Heart left ventricle (tissue), 16 donors: ENCODE results near the gene CNNM3. TPM values are rescaled to one million over a fixed set of nuclear protein-coding genes. Genes with fewer than 3 reads are reported as not detected.

Source experiments
- ATAC-seq, 4 donors: fragments of 200-7000 bp; cut with Tn5 transposase; one replicate each; pipeline ENCODE4 v1.9.1; 2020 to 2022; ENCODE audit warnings: moderate library complexity in 4 of 4, mild to moderate bottlenecking in 3 of 4, moderate number of reproducible peaks in 1 of 4
- DNase-seq, 5 donors: peaks; one replicate each; pipeline ENCODE4 v3.0.0-alpha.2; 2020
- H3K27ac ChIP-seq, 12 donors: fragments of 200-600 bp; sonication (generic) in 4 of 12; one replicate each; pipeline versions ENCODE4 v1.5.0 to v1.8.0; 2016 to 2022; ENCODE audit warnings: mild to moderate bottlenecking in 2 of 12
- H3K27me3 ChIP-seq, 9 donors: fragments of 200-600 bp; sonication (generic) in 2 of 9; one replicate each; pipeline versions ENCODE4 v1.5.1 to v1.8.0; 2016 to 2022; ENCODE audit warnings: mild to moderate bottlenecking in 3 of 9
- H3K36me3 ChIP-seq, 9 donors: fragments of 200-600 bp; sonication (generic) in 2 of 9; one replicate each; pipeline versions ENCODE4 v1.5.0 to v1.8.0; 2018 to 2022; ENCODE audit warnings: mild to moderate bottlenecking in 2 of 9
- H3K4me1 ChIP-seq, 12 donors: fragments of 200-600 bp; sonication (generic) in 4 of 12; one replicate each; pipeline versions ENCODE4 v1.5.0 to v1.8.0; 2016 to 2022; ENCODE audit warnings: mild to moderate bottlenecking in 3 of 12
- H3K4me3 ChIP-seq, 12 donors: fragments of 200-600 bp; sonication (generic) in 4 of 12; one replicate each; pipeline versions ENCODE4 v1.5.0 to v1.8.0; 2017 to 2022; ENCODE audit warnings: mild to moderate bottlenecking in 9 of 12, moderate library complexity in 4 of 12
- H3K9me3 ChIP-seq, 12 donors: fragments of 200-600 bp; sonication (generic) in 4 of 12; one replicate each; pipeline versions ENCODE4 v1.5.0 to v1.8.0; 2016 to 2022; ENCODE audit warnings: mild to moderate bottlenecking in 1 of 12
- POLR2A ChIP-seq, 2 donors: fragments of 450-650 bp; IDR thresholded peaks; one replicate each; pipeline ENCODE4 v1.6.1; 2017; ENCODE audit warnings: antibody characterized with exemption in 2 of 2, mild to moderate bottlenecking in 2 of 2, moderate library complexity in 2 of 2
- WGBS, 4 donors: extraction: QIAGEN DNeasy Blood & Tissue Kit in 2 of 4; methylation state at CpG; one replicate each; pipeline versions ENCODE4 v1.1.5 to v1.1.7; 2013 to 2018; 5-methylcytosine and 5-hydroxymethylcytosine counted together
- intact Hi-C, 10 donors: fragments of 100-400 bp; cut with DNase I; formaldehyde crosslinking; loops; one replicate each; pipeline versions ENCODE4 v1.11.1 to v1.14.2; 2022
- polyA plus RNA-seq, 2 donors: library from polyadenylated mRNA; stranded (reverse); fragments of 200-250 nt; gene quantifications; one replicate each; pipeline ENCODE4 v1.2.3, GENCODE V29; 2013
- total RNA-seq, 9 donors: library from RNA; depleted of rRNA in 2 of 9; stranded (reverse); fragments of >200 nt in 2 of 9; fragmentation: NEBNext Ultra II Directional in 3 of 9; extraction: Animal tissue kit (Norgen Biotek cat#: 25700) in 3 of 9; gene quantifications; one replicate each; pipeline versions ENCODE4 v1.1.0 to v1.2.4, GENCODE V29; 2016 to 2023
- TF ChIP-seq, protein P1 (sequence below), 12 donors: fragments of 200-600 bp; sonication (generic) in 4 of 12; IDR thresholded peaks; one replicate each; pipeline versions ENCODE4 v1.5.0 to v1.8.0; 2018 to 2022; ENCODE audit warnings: antibody characterized with exemption in 12 of 12, mild to moderate bottlenecking in 5 of 12
- donor health status: ischemic (EF 13 %, LVEDD 7.1; RV severe dilation, severe dysfunction).
- donor health status: healthy with polysubstance abuse.
- donor health status: DM: no; HTN: yes; CAD: no.
- donor health status: DM: no; HTN: no; CAD: no.
- donor health status: ischemic (EF 25% LVEDD 6.9; RV normal size, moderate dysfunction).
- donor health status: ischemic (EF 25% LVEDD 5.7; RV mildly dilated, moderate dysfunction).
- donor health status: healthy.
- donor health status: DM: yes; HTN: yes; CAD: no.
- donor health status: ischemic (EF 35%, LVEDD 5.7; RV mildly dilated, moderate dysfunction).
- donor health status: nonischemic (EF 11% LVEDD 7.7; RV severe dilation, severe dysfunction).
- donor health status: DM: yes; HTN: yes; CAD: no.
- donor health status: PGD.
- donor health status: ischemic (EF 29% LVEDD 5.4; RV normal size, mild dysfunction).
- donor health status: nonischemic (EF 23%, LVEDD 6.1; RV moderate dilation, normal function).

CNNM3 gene
- total and polyA plus RNA-seq, 11 donors = 5.1 to 17.7 (median 10.2) TPM

DNA sequence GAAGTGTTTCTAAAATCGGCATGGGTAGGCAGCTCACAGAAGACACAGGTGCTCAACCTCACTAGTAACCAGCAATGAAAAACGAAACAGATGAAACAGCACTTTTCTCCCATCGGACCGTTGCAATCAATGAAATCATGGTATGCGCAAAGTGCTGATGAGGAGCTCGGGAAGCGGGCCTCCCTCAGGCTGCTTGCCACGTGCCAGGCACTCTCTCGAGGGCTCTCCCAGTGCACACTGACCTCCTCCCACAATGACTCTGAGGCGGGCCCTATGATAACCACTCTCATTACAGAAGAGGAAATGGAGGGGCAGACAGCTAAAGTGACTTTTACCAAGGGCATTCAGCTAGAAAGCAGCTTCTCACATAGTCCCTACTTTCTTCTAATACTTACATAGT lies 31.5 kb downstream of the CNNM3 start:
- H3K27ac ChIP-seq = peak overlapping the region in 2 of 12 donors; percentile 24 to 50
- no peaks in the 10 kb centered on the region for H3K9me3 ChIP-seq
- ATAC-seq (no peak), DNase-seq (no peak)
- H3K4me3 ChIP-seq = no peak overlapping the region
- H3K27me3 ChIP-seq = no peaks in the 10 kb centered on the region
- WGBS, 4 donors = 77 to 84% (median 79%) methylated on average over 10 of the region's 10 CpGs
- TF ChIP-seq, protein P1, sequence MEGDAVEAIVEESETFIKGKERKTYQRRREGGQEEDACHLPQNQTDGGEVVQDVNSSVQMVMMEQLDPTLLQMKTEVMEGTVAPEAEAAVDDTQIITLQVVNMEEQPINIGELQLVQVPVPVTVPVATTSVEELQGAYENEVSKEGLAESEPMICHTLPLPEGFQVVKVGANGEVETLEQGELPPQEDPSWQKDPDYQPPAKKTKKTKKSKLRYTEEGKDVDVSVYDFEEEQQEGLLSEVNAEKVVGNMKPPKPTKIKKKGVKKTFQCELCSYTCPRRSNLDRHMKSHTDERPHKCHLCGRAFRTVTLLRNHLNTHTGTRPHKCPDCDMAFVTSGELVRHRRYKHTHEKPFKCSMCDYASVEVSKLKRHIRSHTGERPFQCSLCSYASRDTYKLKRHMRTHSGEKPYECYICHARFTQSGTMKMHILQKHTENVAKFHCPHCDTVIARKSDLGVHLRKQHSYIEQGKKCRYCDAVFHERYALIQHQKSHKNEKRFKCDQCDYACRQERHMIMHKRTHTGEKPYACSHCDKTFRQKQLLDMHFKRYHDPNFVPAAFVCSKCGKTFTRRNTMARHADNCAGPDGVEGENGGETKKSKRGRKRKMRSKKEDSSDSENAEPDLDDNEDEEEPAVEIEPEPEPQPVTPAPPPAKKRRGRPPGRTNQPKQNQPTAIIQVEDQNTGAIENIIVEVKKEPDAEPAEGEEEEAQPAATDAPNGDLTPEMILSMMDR (IDR thresholded peaks at IDR 0.05) = no peak
- TF ChIP-seq POLR2A (IDR thresholded peaks at IDR 0.05) = no peak
- H3K4me1 ChIP-seq = peaks cover 0 to 23% (median 4%) of the 10 kb centered on the region in 12 donors
- intact Hi-C loops = loop anchor here in 1 of 10 donors (10.0 kb wide), 1 partner anchor 267 kb away; the partner anchor contains the start of gene ANKRD36
- peaks cover 0 to 66% (median 60%) of the 10 kb centered on the region in 9 donors for H3K36me3 ChIP-seq

DNA sequence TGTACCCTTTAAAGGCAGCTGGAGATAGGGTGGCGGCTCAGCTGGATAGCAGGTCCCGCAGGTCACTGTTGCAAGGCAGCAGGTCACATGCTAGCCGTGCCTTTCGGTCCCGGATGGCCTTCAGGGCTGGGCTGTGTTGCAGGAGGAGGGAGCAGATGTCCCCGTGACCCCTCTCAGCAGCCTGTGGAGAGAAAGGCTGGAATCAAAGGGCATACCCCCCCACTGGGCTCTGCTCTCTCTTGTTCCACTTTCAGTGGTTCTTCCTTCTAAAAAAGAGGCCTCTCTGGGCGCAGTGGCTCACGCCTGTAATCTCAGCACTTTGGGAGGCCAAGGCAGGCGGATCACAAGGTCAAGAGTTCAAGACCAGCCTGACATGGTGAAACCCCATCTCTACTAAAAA lies 32.2 kb downstream of the CNNM3 start:
- H3K9me3 ChIP-seq = no peaks in the 10 kb centered on the region
- TF ChIP-seq POLR2A (IDR thresholded peaks at IDR 0.05) = no peak
- TF ChIP-seq, protein P1 (IDR thresholded peaks at IDR 0.05) = no peak
- intact Hi-C loops = loop anchor here in 1 of 10 donors (10.0 kb wide), 1 partner anchor 267 kb away; the partner anchor contains the start of gene ANKRD36
- 61 to 69% (median 67%) methylated on average over 8 to 9 of the region's 9 CpGs for WGBS, 4 donors
- peaks cover 0 to 73% (median 67%) of the 10 kb centered on the region in 9 donors for H3K36me3 ChIP-seq
- H3K27ac ChIP-seq = peak overlapping the region in 2 of 12 donors; percentile 24 to 50
- DNase-seq (peak in 1 of 5 donors; percentile 27), ATAC-seq (peak in 2 of 4 donors; percentile 6 to 53)
- no peak overlapping the region for H3K4me3 ChIP-seq
- no peaks in the 10 kb centered on the region for H3K27me3 ChIP-seq
- peaks cover 0 to 17% (median 4%) of the 10 kb centered on the region in 12 donors for H3K4me1 ChIP-seq

DNA sequence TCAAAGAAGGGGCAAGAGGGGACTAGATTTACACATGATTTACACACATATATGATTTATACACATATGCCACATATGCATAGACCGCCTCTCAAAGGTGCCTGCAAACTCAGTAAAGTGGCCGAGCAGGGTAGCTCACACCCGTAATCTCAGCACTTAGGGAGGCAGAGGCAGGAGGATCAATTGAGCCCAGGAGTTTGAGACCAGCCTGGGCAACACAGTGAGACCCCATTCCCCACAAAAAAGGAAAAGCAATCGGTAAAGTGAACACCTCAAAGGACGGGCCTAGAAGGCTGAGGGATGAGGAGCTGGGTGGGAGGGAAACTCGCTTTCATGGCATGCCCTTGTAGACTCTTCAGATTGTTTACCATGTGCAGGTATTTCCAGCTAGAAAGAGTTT lies 36.6 kb downstream of the CNNM3 start:
- Histone ChIP-seq H3K4me1 (peaks cover 0 to 17% (median 12%) of the 10 kb centered on the region in 12 donors), H3K9me3 (no peaks in the 10 kb centered on the region), H3K4me3 (no peak overlapping the region), H3K27me3 (no peaks in the 10 kb centered on the region), H3K36me3 (peaks cover 0 to 69% (median 63%) of the 10 kb centered on the region in 9 donors), H3K27ac (no peak overlapping the region)
- DNase-seq (no peak), ATAC-seq (no peak)
- TF ChIP-seq, protein P1 (IDR thresholded peaks at IDR 0.05) = no peak
- no peak for TF ChIP-seq POLR2A (IDR thresholded peaks at IDR 0.05)
- intact Hi-C loops = loop anchor here in 1 of 10 donors (10.0 kb wide), 1 partner anchor 52 kb away; no protein-coding TSS in a partner anchor
- WGBS, 4 donors = 95 to 99% (median 95%) methylated on average over 6 of the region's 6 CpGs

DNA sequence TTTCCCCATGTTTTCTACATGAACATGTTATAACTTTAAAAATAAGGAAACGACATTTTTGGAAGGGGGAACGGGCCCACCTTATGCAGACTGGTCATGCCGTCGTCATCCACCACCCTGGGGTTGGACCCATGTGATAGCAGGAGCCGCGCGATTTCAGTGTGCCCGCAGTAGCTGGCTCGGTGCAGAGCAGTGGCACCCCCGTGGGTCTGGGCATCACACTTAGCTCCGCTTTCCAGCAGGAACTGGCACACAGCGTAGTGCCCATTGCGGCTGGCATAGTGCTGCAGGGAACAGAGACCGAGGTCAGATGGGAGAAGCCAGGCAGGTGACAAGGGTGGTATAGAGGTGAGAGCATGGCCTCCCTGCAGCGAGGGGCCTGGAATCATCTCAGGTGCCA lies 37.3 kb downstream of the CNNM3 start:
- Histone ChIP-seq H3K4me3 (no peak overlapping the region), H3K27me3 (no peaks in the 10 kb centered on the region), H3K36me3 (peaks cover 0 to 62% (median 56%) of the 10 kb centered on the region in 9 donors), H3K4me1 (peaks cover 0 to 18% (median 12%) of the 10 kb centered on the region in 12 donors), H3K27ac (no peak overlapping the region), H3K9me3 (no peaks in the 10 kb centered on the region)
- TF ChIP-seq POLR2A (IDR thresholded peaks at IDR 0.05) = no peak
- TF ChIP-seq, protein P1 (IDR thresholded peaks at IDR 0.05) = no peak
- intact Hi-C loops = loop anchor here in 1 of 10 donors (10.0 kb wide), 1 partner anchor 51 kb away; no protein-coding TSS in a partner anchor
- DNase-seq (no peak), ATAC-seq (no peak)
- WGBS, 4 donors = 93 to 96% (median 95%) methylated on average over 15 of the region's 15 CpGs
